ENCODE data around the gene MSI2.

GRCh38 chr17:57622683-57623433, 366.5 kb downstream of the MSI2 start:
- TF ChIP-seq CTCF (IDR thresholded peaks at IDR 0.05): no peak
- no peak for TF ChIP-seq POLR2A (IDR thresholded peaks at IDR 0.05)
